RPMI7951 (cell line): ENCODE data around the gene PRAMEF17. TPM values are rescaled to one million over a fixed set of nuclear protein-coding genes. Genes with fewer than 3 reads are reported as not detected.
A peak's percentile ranks its signal among the peaks of the same experiment; 100 is the strongest.
"Not testable (repeated sequence)": the region's sequence is repeated elsewhere in the genome, so short reads cannot be mapped to it uniquely, and the experiment has no call there.

Experiments
- DNase-seq: peaks from one replicate; pipeline ENCODE4 v3.0.0-alpha.2; 2012; ENCODE audit warnings: low read depth
- total RNA-seq: library from RNA; depleted of rRNA; stranded (reverse); fragments of >200 nt; shearing (Covaris generic); gene quantifications from 2 replicates; pipeline ENCODE4 v1.2.3, GENCODE V29; 2014; rRNA removed

PRAMEF17 gene
- total RNA-seq: not detected in 2 replicates

GRCh38 chr1:13389332-13389731 lies at the start of gene PRAMEF17:
Gene PRAMEF17 (plus strand): TSS chr1:13389632. CDS start chr1:13389658, 26 bp downstream.
- DNase-seq: not testable (repeated sequence)

GRCh38 chr1:13342496-13342895 lies 46.9 kb upstream of the PRAMEF17 start:
- not testable (repeated sequence) for DNase-seq

- DNase-seq: not testable (repeated sequence)
Measured at GRCh38 chr1:13347034-13347433, 42.4 kb upstream of the PRAMEF17 start, which contains the start of gene PRAMEF14. Gene PRAMEF14 (minus strand): TSS chr1:13347134. CDS start chr1:13345314, 1,820 bp downstream.

- DNase-seq: not testable (repeated sequence)
Measured at GRCh38 chr1:13353476-13353875, 36.0 kb upstream of the PRAMEF17 start.

GRCh38 chr1:13354475-13354874 lies 35.0 kb upstream of the PRAMEF17 start:
- DNase-seq: not testable (repeated sequence)

GRCh38 chr1:13356774-13357173 lies 32.7 kb upstream of the PRAMEF17 start:
- peak; percentile 54 for DNase-seq

- DNase-seq: not testable (repeated sequence)
Measured at GRCh38 chr1:13362364-13362763, 27.1 kb upstream of the PRAMEF17 start.

- DNase-seq: not testable (repeated sequence)
Measured at GRCh38 chr1:13364928-13365327, 24.5 kb upstream of the PRAMEF17 start.

GRCh38 chr1:13366536-13366935 lies 22.9 kb upstream of the PRAMEF17 start:
- DNase-seq: not testable (repeated sequence)

GRCh38 chr1:13368544-13368943 lies 20.9 kb upstream of the PRAMEF17 start:
- DNase-seq: not testable (repeated sequence)

- DNase-seq: not testable (repeated sequence)
Measured at GRCh38 chr1:13378983-13379382, 10.4 kb upstream of the PRAMEF17 start.

- not testable (repeated sequence) for DNase-seq
Measured at GRCh38 chr1:13380380-13380779, 9.1 kb upstream of the PRAMEF17 start.

- not testable (repeated sequence) for DNase-seq
Measured at GRCh38 chr1:13393004-13393403, 3.6 kb downstream of the PRAMEF17 start.

GRCh38 chr1:13394761-13395160 lies 5.3 kb downstream of the PRAMEF17 start:
- DNase-seq: not testable (repeated sequence)

GRCh38 chr1:13395311-13395710 lies 5.9 kb downstream of the PRAMEF17 start:
- not testable (repeated sequence) for DNase-seq

- DNase-seq: no peak
Measured at GRCh38 chr1:13407811-13408210, 18.4 kb downstream of the PRAMEF17 start.

- not testable (repeated sequence) for DNase-seq
Measured at GRCh38 chr1:13410150-13410549, 20.7 kb downstream of the PRAMEF17 start, which contains the start of gene PRAMEF20. Gene PRAMEF20 (plus strand): TSS chr1:13410450. CDS start chr1:13416355, 5,905 bp downstream.

GRCh38 chr1:13430495-13430894 lies 41.1 kb downstream of the PRAMEF17 start:
- DNase-seq: no peak

GRCh38 chr1:13432251-13432650 lies 42.8 kb downstream of the PRAMEF17 start:
- no peak for DNase-seq

- DNase-seq: not testable (repeated sequence)
Measured at GRCh38 chr1:13433694-13434358, 44.4 kb downstream of the PRAMEF17 start.

GRCh38 chr1:13435458-13435857 lies 46.0 kb downstream of the PRAMEF17 start:
- DNase-seq: no peak

- not testable (repeated sequence) for DNase-seq
Measured at GRCh38 chr1:13439104-13439783, 49.8 kb downstream of the PRAMEF17 start.
